ENCODE measurements around the gene MRPL17.

Gene MRPL17

GRCh38 chr11:6650980-6651379 lies 32.2 kb downstream of the MRPL17 start:
- H3K9me3 Mint-ChIP-seq, result no peaks in the 10 kb centered on the region
- no peak overlapping the region for H3K27ac Mint-ChIP-seq
- no peaks in the 10 kb centered on the region for H3K27me3 Mint-ChIP-seq (ENCODE audit: low read depth)
- H3K36me3 Mint-ChIP-seq (ENCODE audit: low read depth), result no peaks in the 10 kb centered on the region
- no peak overlapping the region for H3K4me3 Mint-ChIP-seq
- H3K4me1 Mint-ChIP-seq, result no peaks in the 10 kb centered on the region
- TF ChIP-seq CTCF (IDR thresholded peaks at IDR 0.05; ENCODE audit: unreplicated experiment in 3 of 3), result no peak

- Mint-ChIP-seq H3K27me3 (ENCODE audit: low read depth) (no peaks in the 10 kb centered on the region), H3K27ac (no peak overlapping the region), H3K9me3 (no peaks in the 10 kb centered on the region), H3K4me1 (no peaks in the 10 kb centered on the region), H3K36me3 (ENCODE audit: low read depth) (peaks cover 6% of the 10 kb centered on the region), H3K4me3 (no peak overlapping the region)
- no peak for TF ChIP-seq CTCF (IDR thresholded peaks at IDR 0.05; ENCODE audit: unreplicated experiment in 3 of 3)
Observed at GRCh38 chr11:6650104-6650503, 33.0 kb downstream of the MRPL17 start.

- Mint-ChIP-seq H3K36me3 (ENCODE audit: low read depth) (peaks cover 10% of the 10 kb centered on the region), H3K9me3 (no peaks in the 10 kb centered on the region), H3K27ac (no peak overlapping the region), H3K27me3 (ENCODE audit: low read depth) (no peaks in the 10 kb centered on the region), H3K4me1 (no peaks in the 10 kb centered on the region), H3K4me3 (no peak overlapping the region)
- no peak for TF ChIP-seq CTCF (IDR thresholded peaks at IDR 0.05; ENCODE audit: unreplicated experiment in 3 of 3)
Observed at GRCh38 chr11:6648501-6648900, 34.6 kb downstream of the MRPL17 start.

GRCh38 chr11:6647836-6648235 lies 35.3 kb downstream of the MRPL17 start:
- TF ChIP-seq CTCF (IDR thresholded peaks at IDR 0.05; ENCODE audit: unreplicated experiment in 3 of 3), result no peak

GRCh38 chr11:6646918-6647679 lies 36.0 kb downstream of the MRPL17 start:
- Mint-ChIP-seq H3K27me3 (ENCODE audit: low read depth) (no peaks in the 10 kb centered on the region), H3K4me3 (no peak overlapping the region), H3K4me1 (no peaks in the 10 kb centered on the region), H3K36me3 (ENCODE audit: low read depth) (peaks cover 10% of the 10 kb centered on the region), H3K9me3 (no peaks in the 10 kb centered on the region), H3K27ac (no peak overlapping the region)
- no peak for TF ChIP-seq CTCF (IDR thresholded peaks at IDR 0.05; ENCODE audit: unreplicated experiment in 3 of 3)

More at GRCh38 chr11:6647836-6648235, 35.3 kb downstream of the MRPL17 start:
- Mint-ChIP-seq H3K9me3 (no peaks in the 10 kb centered on the region), H3K27ac (no peak overlapping the region), H3K4me1 (no peaks in the 10 kb centered on the region), H3K4me3 (no peak overlapping the region), H3K36me3 (ENCODE audit: low read depth) (peaks cover 10% of the 10 kb centered on the region), H3K27me3 (ENCODE audit: low read depth) (no peaks in the 10 kb centered on the region)

- H3K9me3 Mint-ChIP-seq, result no peaks in the 10 kb centered on the region
- no peak for TF ChIP-seq CTCF (IDR thresholded peaks at IDR 0.05; ENCODE audit: unreplicated experiment in 3 of 3)
- H3K4me1 Mint-ChIP-seq, result no peaks in the 10 kb centered on the region
- no peak overlapping the region for H3K4me3 Mint-ChIP-seq
- H3K27me3 Mint-ChIP-seq (ENCODE audit: low read depth), result no peaks in the 10 kb centered on the region
- peaks cover 10% of the 10 kb centered on the region for H3K36me3 Mint-ChIP-seq (ENCODE audit: low read depth)
- H3K27ac Mint-ChIP-seq, result no peak overlapping the region
Observed at GRCh38 chr11:6646576-6646917, 36.6 kb downstream of the MRPL17 start.
